ENCODE results near the gene SLCO3A1. TPM values are rescaled to one million over a fixed set of nuclear protein-coding genes. Genes with fewer than 3 reads are reported as not detected.
"Not testable (repeated sequence)": the region's sequence is repeated elsewhere in the genome, so short reads cannot be mapped to it uniquely, and the experiment has no call there.

The SLCO3A1 gene
- total RNA-seq, 1 donor from 2014 or later, result 42.5 TPM

- intact Hi-C loops (cut with DNase I), result no loop called here
- no peak overlapping the region for H3K27ac ChIP-seq
- H3K9me3 ChIP-seq, result no peaks in the 10 kb centered on the region
- no peaks in the 10 kb centered on the region for H3K36me3 ChIP-seq
- no peak overlapping the region for H3K4me3 ChIP-seq
- ATAC-seq (no peak), DNase-seq (no peak)
- TF ChIP-seq CTCF (IDR thresholded peaks at IDR 0.05), result no peak
- peaks cover 30% of the 10 kb centered on the region for H3K4me1 ChIP-seq
- H3K27me3 ChIP-seq (ENCODE audit: low read depth), result no peaks in the 10 kb centered on the region
Observed at GRCh38 chr15:92068121-92068520, 214.6 kb downstream of the SLCO3A1 start.

DNA sequence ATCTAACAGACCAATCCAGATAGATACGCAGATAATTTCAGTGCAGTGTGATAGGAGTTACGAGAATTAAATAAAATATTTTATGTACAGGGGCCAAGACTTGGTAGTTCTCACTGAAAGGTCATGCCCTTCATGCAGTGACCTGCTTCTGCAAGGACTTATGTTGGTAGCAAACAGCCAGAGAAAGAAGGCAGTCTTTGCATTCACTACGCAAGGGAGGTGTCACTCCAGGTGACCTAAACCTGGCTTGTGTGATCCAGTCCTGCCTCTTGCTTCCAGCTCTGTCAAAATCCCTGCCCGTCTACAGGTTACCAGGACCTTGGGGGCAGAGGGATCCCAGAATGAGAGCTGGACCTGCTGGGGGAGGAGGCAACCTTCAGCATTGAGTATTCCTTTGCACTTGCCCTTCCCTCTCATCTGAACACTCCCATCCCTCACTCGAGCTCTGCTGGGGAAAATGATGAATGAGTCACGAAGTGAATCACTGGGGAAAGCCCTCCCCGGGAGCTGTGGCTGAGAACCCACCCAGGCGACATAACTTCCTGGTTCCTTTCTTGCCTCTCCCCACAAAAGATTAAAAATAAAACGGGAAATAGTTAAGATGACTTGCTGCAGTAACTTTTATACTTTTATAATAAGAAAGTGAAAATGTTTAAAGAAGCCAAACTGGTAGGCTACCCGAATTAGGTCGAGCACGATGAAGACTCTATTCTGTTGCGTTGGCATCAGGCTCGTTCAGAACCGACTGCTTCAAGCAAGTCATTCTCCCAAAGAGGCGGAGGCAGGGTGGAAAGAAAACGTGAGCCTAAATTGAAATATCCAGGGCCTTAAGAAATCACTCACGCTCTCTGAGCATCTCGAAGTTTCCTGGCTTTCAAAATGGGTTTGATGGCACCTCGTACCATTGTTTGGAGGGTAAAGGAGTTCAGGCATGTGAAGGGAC lies 216.1 kb downstream of the SLCO3A1 start:
- DNase-seq (no peak), ATAC-seq (peak; percentile 82 to 83)
- peak overlapping the region; percentile 28 for H3K4me3 ChIP-seq
- TF ChIP-seq CTCF (IDR thresholded peaks at IDR 0.05), result no peak
- no peaks in the 10 kb centered on the region for H3K36me3 ChIP-seq
- peak overlapping the region; percentile 51 for H3K27ac ChIP-seq
- H3K9me3 ChIP-seq, result no peaks in the 10 kb centered on the region
- peaks cover 44% of the 10 kb centered on the region for H3K4me1 ChIP-seq
- no peaks in the 10 kb centered on the region for H3K27me3 ChIP-seq (ENCODE audit: low read depth)
- intact Hi-C loops (cut with DNase I), result no loop called here

DNA sequence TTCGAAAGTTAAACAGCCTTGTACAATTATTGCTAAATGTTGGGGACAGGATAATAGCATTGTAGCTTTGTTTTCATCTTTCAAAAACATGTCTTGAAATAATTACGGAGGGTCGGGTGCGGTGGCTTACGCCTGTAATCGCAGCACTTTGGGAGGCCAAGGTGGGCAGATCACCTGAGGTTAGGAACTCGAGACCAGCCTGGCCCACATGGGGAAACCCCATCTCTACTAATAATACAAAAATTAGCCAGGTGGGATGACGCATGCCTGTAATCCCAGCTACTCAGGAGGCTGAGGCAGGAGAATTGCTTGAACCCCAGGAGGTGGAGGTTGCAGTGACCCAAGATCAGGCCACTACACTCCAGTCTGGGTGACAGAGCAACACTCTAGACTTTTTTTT lies 216.7 kb downstream of the SLCO3A1 start:
- H3K9me3 ChIP-seq; H3K27me3 ChIP-seq (ENCODE audit: low read depth); ATAC-seq; DNase-seq; intact Hi-C loops (cut with DNase I); H3K4me3 ChIP-seq; H3K36me3 ChIP-seq: not testable (repeated sequence)
- Histone ChIP-seq H3K27ac (peak overlapping the region; percentile 51), H3K4me1 (peaks cover 51% of the 10 kb centered on the region)

DNA sequence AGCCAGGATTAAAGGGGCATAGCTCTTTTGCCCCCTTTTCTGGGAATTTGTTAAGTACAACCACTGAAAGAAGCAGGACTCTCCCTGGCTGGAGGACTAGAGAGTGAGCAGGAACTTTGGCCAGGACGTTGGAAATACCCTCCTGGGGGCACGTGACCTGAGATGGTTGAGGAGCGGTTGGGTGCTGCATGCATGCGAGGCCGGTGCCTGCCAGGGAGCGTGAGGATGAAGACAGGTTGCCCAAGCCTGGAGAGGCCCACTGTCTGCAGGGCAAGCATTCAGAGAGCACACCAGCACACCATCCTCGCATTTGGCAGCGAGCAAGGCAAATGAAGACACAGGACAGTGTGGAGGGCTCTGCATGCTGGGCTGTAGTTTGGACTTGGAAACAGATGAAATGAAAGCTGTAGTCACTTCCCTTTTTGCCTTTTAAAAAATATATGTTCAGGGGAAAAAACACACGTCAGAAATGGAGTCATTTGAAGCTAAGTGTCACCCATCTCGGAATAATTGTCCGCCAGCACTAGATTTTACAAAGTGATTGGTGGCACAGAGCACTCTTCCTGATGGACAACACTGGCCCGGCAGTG lies 217.6 kb downstream of the SLCO3A1 start:
- intact Hi-C loops (cut with DNase I), result no loop called here
- ATAC-seq (peak in 1 of 2 donors; percentile 18), DNase-seq (no peak)
- no peak for TF ChIP-seq CTCF (IDR thresholded peaks at IDR 0.05)
- H3K27ac ChIP-seq, result no peak overlapping the region
- H3K4me3 ChIP-seq, result no peak overlapping the region
- no peaks in the 10 kb centered on the region for H3K27me3 ChIP-seq (ENCODE audit: low read depth)
- no peaks in the 10 kb centered on the region for H3K36me3 ChIP-seq
- H3K9me3 ChIP-seq, result no peaks in the 10 kb centered on the region
- peaks cover 60% of the 10 kb centered on the region for H3K4me1 ChIP-seq

GRCh38 chr15:92073044-92073785 lies 219.7 kb downstream of the SLCO3A1 start:
- H3K27ac ChIP-seq, result no peak overlapping the region
- no peak overlapping the region for H3K4me3 ChIP-seq
- TF ChIP-seq CTCF (IDR thresholded peaks at IDR 0.05), result no peak
- intact Hi-C loops (cut with DNase I), result no loop called here
- H3K36me3 ChIP-seq, result no peaks in the 10 kb centered on the region
- DNase-seq (no peak), ATAC-seq (peak; percentile 6 to 15)
- peaks cover 69% of the 10 kb centered on the region for H3K4me1 ChIP-seq
- H3K27me3 ChIP-seq (ENCODE audit: low read depth), result no peaks in the 10 kb centered on the region
- H3K9me3 ChIP-seq, result no peaks in the 10 kb centered on the region
